Measurements from ENCODE around the gene CACNG8.

The CACNG8 gene

GRCh38 chr19:53961523-53962356 lies 997 bp upstream of the CACNG8 start:
- peak overlapping the region; percentile 59 for H3K4me3 ChIP-seq (ENCODE audit: extremely low read depth, insufficient read depth, low read length, poor library complexity, severe bottlenecking)
- 1 to 2% methylated on average over 18 to 23 of the region's 32 CpGs for WGBS, 2 experiments (ENCODE audit: insufficient coverage in 2 of 2)

GRCh38 chr19:53965091-53965490 lies 2.4 kb downstream of the CACNG8 start:
- Histone ChIP-seq H3K27ac (ENCODE audit: low read depth, low read length, severe bottlenecking) (no peak overlapping the region), H3K9me3 (ENCODE audit: control insufficient read depth, low read length) (no peaks in the 10 kb centered on the region), H3K4me1 (ENCODE audit: control insufficient read depth, insufficient read depth, low read length, poor library complexity, severe bottlenecking) (peaks cover 4% of the 10 kb centered on the region), H3K4me3 (ENCODE audit: extremely low read depth, insufficient read depth, low read length, poor library complexity, severe bottlenecking) (no peak overlapping the region), H3K36me3 (ENCODE audit: control insufficient read depth, insufficient read depth, low read length) (peaks cover 46% of the 10 kb centered on the region)
- 94 to 99% methylated on average over 11 of the region's 11 CpGs for WGBS, 2 experiments (ENCODE audit: insufficient coverage in 2 of 2)

More at GRCh38 chr19:53961523-53962356, 997 bp upstream of the CACNG8 start:
- no peak overlapping the region for H3K27ac ChIP-seq (ENCODE audit: low read depth, low read length, severe bottlenecking)
- peaks cover 17% of the 10 kb centered on the region for H3K4me1 ChIP-seq (ENCODE audit: control insufficient read depth, insufficient read depth, low read length, poor library complexity, severe bottlenecking)
- no peaks in the 10 kb centered on the region for H3K9me3 ChIP-seq (ENCODE audit: control insufficient read depth, low read length)
- peaks cover 23% of the 10 kb centered on the region for H3K36me3 ChIP-seq (ENCODE audit: control insufficient read depth, insufficient read depth, low read length)

GRCh38 chr19:53966931-53967330 lies 4.2 kb downstream of the CACNG8 start:
- H3K4me1 ChIP-seq (ENCODE audit: control insufficient read depth, insufficient read depth, low read length, poor library complexity, severe bottlenecking), result no peaks in the 10 kb centered on the region
- 90 to 100% methylated on average over 4 to 6 of the region's 7 CpGs for WGBS, 2 experiments (ENCODE audit: insufficient coverage in 2 of 2)
- H3K27ac ChIP-seq (ENCODE audit: low read depth, low read length, severe bottlenecking), result no peak overlapping the region
- H3K36me3 ChIP-seq (ENCODE audit: control insufficient read depth, insufficient read depth, low read length), result peaks cover 60% of the 10 kb centered on the region
- no peaks in the 10 kb centered on the region for H3K9me3 ChIP-seq (ENCODE audit: control insufficient read depth, low read length)
- H3K4me3 ChIP-seq (ENCODE audit: extremely low read depth, insufficient read depth, low read length, poor library complexity, severe bottlenecking), result no peak overlapping the region

- Histone ChIP-seq H3K4me3 (ENCODE audit: extremely low read depth, insufficient read depth, low read length, poor library complexity, severe bottlenecking) (no peak overlapping the region), H3K27ac (ENCODE audit: low read depth, low read length, severe bottlenecking) (no peak overlapping the region), H3K4me1 (ENCODE audit: control insufficient read depth, insufficient read depth, low read length, poor library complexity, severe bottlenecking) (no peaks in the 10 kb centered on the region), H3K9me3 (ENCODE audit: control insufficient read depth, low read length) (no peaks in the 10 kb centered on the region), H3K36me3 (ENCODE audit: control insufficient read depth, insufficient read depth, low read length) (peaks cover 66% of the 10 kb centered on the region)
- WGBS, 2 experiments (ENCODE audit: insufficient coverage in 2 of 2), result 92 to 97% methylated on average over 4 of the region's 6 CpGs
Measured at GRCh38 chr19:53969366-53969765, 6.6 kb downstream of the CACNG8 start.

DNA sequence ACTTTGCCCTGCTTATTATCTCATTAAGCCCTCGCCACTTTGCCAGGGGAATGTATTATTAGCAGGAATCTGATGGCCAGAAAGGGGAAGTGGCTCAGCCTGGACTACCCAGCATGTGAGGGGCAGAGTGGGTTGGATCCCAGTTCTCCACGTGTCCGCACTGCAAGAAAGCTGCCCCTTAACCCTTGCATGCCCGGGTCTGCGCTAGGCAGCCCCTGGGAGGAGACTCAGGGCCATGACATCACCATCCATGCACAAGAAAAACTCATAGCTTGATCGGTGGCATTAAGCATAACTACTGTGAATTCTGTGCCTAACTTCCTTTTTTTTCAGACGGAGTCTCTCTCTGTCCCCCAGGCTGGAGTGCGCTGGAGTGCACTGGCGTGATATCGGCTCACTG lies 8.9 kb downstream of the CACNG8 start:
- no peak overlapping the region for H3K4me3 ChIP-seq (ENCODE audit: extremely low read depth, insufficient read depth, low read length, poor library complexity, severe bottlenecking)
- H3K36me3 ChIP-seq (ENCODE audit: control insufficient read depth, insufficient read depth, low read length), result peaks cover 46% of the 10 kb centered on the region
- no peak overlapping the region for H3K27ac ChIP-seq (ENCODE audit: low read depth, low read length, severe bottlenecking)
- no peaks in the 10 kb centered on the region for H3K4me1 ChIP-seq (ENCODE audit: control insufficient read depth, insufficient read depth, low read length, poor library complexity, severe bottlenecking)
- 81 to 93% methylated on average over 8 to 9 of the region's 10 CpGs for WGBS, 2 experiments (ENCODE audit: insufficient coverage in 2 of 2)
- no peaks in the 10 kb centered on the region for H3K9me3 ChIP-seq (ENCODE audit: control insufficient read depth, low read length)

GRCh38 chr19:53977429-53977990 lies 14.8 kb downstream of the CACNG8 start:
- WGBS, 2 experiments (ENCODE audit: insufficient coverage in 2 of 2), result 2 to 7% methylated on average over 6 of the region's 9 CpGs
- no peaks in the 10 kb centered on the region for H3K9me3 ChIP-seq (ENCODE audit: control insufficient read depth, low read length)
- peaks cover 3% of the 10 kb centered on the region for H3K4me1 ChIP-seq (ENCODE audit: control insufficient read depth, insufficient read depth, low read length, poor library complexity, severe bottlenecking)
- peak overlapping the region; percentile 81 for H3K27ac ChIP-seq (ENCODE audit: low read depth, low read length, severe bottlenecking)
- H3K36me3 ChIP-seq (ENCODE audit: control insufficient read depth, insufficient read depth, low read length), result peaks cover 14% of the 10 kb centered on the region
- peak overlapping the region; percentile 45 for H3K4me3 ChIP-seq (ENCODE audit: extremely low read depth, insufficient read depth, low read length, poor library complexity, severe bottlenecking)

GRCh38 chr19:53977991-53978731 lies 15.4 kb downstream of the CACNG8 start:
- H3K4me3 ChIP-seq (ENCODE audit: extremely low read depth, insufficient read depth, low read length, poor library complexity, severe bottlenecking), result peak overlapping the region; percentile 62
- 1 to 2% methylated on average over 41 to 42 of the region's 54 CpGs for WGBS, 2 experiments (ENCODE audit: insufficient coverage in 2 of 2)
- H3K4me1 ChIP-seq (ENCODE audit: control insufficient read depth, insufficient read depth, low read length, poor library complexity, severe bottlenecking), result peaks cover 3% of the 10 kb centered on the region
- peaks cover 8% of the 10 kb centered on the region for H3K36me3 ChIP-seq (ENCODE audit: control insufficient read depth, insufficient read depth, low read length)
- H3K9me3 ChIP-seq (ENCODE audit: control insufficient read depth, low read length), result no peaks in the 10 kb centered on the region
- H3K27ac ChIP-seq (ENCODE audit: low read depth, low read length, severe bottlenecking), result peak overlapping the region; percentile 81

- 3 to 5% methylated on average over 13 to 15 of the region's 19 CpGs for WGBS, 2 experiments (ENCODE audit: insufficient coverage in 2 of 2)
Measured at GRCh38 chr19:53978975-53979801, 16.5 kb downstream of the CACNG8 start.

GRCh38 chr19:53980539-53981375 lies 18.0 kb downstream of the CACNG8 start:
- WGBS, 2 experiments (ENCODE audit: insufficient coverage in 2 of 2), result 14 to 19% methylated on average over 20 of the region's 20 CpGs

More at GRCh38 chr19:53978975-53979801, 16.5 kb downstream of the CACNG8 start:
- H3K27ac ChIP-seq (ENCODE audit: low read depth, low read length, severe bottlenecking), result peak overlapping the region; percentile 66
- H3K36me3 ChIP-seq (ENCODE audit: control insufficient read depth, insufficient read depth, low read length), result peaks cover 7% of the 10 kb centered on the region
- H3K9me3 ChIP-seq (ENCODE audit: control insufficient read depth, low read length), result no peaks in the 10 kb centered on the region
- H3K4me1 ChIP-seq (ENCODE audit: control insufficient read depth, insufficient read depth, low read length, poor library complexity, severe bottlenecking), result peaks cover 3% of the 10 kb centered on the region
- peak overlapping the region; percentile 62 for H3K4me3 ChIP-seq (ENCODE audit: extremely low read depth, insufficient read depth, low read length, poor library complexity, severe bottlenecking)

More at GRCh38 chr19:53980539-53981375, 18.0 kb downstream of the CACNG8 start:
- Histone ChIP-seq H3K4me3 (ENCODE audit: extremely low read depth, insufficient read depth, low read length, poor library complexity, severe bottlenecking) (peak overlapping the region; percentile 62), H3K36me3 (ENCODE audit: control insufficient read depth, insufficient read depth, low read length) (peaks cover 7% of the 10 kb centered on the region), H3K4me1 (ENCODE audit: control insufficient read depth, insufficient read depth, low read length, poor library complexity, severe bottlenecking) (peaks cover 3% of the 10 kb centered on the region), H3K27ac (ENCODE audit: low read depth, low read length, severe bottlenecking) (peak overlapping the region; percentile 83), H3K9me3 (ENCODE audit: control insufficient read depth, low read length) (no peaks in the 10 kb centered on the region)

Measured in mesodermal cell (in vitro differentiated cells).